HG03378 (cell line): ENCODE data around the gene PDE9A.

ENCODE experiments used
- ATAC-seq: cut with Tn5 transposase; IDR thresholded peaks from one replicate; pipeline ENCODE4 v1.9.1; 2021; ENCODE audit warnings: mild to moderate bottlenecking, moderate library complexity; ENCODE audit not compliant: unreplicated experiment

The PDE9A gene

DNA sequence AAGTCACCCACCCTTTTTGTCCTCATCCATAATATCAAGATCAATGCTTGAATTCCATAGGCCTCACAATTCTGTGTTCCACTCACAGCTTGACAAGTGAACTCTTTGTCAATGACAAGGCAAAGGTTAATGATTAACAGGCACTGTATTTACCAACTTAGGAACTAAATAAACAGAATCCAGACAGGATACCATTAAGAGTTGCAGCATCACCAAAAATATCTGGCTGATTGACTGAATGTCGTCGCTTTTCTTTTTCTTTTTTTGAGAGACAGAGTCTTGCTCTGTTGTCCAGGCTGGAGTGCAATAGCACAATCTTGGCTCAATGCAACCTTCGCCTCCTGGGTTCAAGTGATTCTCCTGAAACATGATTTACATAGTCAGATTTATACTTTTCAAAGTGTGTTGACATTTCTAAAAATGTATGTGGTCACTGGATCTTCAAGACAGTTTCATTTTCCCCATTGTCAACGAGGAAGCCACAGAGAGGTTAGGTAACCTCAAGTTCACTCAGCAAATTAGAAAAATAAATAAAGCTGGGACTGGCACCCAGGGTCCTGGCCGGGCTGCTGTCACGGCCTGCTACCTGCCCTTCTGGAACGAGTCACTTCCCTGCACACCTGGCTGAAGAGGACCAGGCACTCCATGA lies 81.0 kb downstream of the PDE9A start:
- ATAC-seq = no peak

DNA sequence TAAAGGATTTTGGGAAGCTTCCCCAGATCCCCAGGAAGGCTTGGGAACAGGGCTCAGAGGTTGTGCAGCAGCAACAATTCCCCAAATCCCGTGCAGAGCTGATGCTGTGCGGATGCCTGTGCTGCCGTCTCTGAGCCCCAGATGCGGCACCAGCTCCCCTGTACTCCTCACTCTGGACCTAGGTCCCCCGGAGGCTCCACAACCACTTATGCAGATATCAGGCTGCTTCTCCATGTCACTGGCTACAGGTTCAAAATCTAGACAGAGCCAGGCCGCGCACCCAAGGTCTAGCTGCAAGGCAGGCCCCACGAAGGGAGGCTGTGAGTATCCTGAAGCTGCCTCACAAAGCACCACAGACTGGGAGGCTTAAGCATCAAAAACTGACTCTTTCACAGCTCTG lies 81.6 kb downstream of the PDE9A start:
- no peak for ATAC-seq

DNA sequence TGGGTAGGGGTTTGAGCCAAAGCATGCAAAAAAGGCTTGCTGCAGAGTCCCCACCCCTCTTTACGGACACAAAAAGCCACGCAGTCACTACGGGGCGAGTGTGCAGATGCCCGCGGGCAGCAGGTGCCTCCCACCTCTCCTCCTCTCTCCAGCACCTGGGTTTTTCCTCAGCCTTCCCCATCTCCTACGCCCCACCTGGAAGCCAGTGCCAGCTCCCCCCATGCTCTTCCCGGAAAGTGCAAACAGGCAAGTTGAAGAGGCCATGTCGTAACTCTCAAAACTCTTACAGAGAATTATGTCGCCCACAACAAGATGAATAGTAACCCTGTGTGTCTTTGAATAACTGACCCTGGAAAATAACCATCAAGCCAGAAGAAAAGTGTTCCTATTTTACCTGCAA lies 82.5 kb downstream of the PDE9A start:
- no peak for ATAC-seq

DNA sequence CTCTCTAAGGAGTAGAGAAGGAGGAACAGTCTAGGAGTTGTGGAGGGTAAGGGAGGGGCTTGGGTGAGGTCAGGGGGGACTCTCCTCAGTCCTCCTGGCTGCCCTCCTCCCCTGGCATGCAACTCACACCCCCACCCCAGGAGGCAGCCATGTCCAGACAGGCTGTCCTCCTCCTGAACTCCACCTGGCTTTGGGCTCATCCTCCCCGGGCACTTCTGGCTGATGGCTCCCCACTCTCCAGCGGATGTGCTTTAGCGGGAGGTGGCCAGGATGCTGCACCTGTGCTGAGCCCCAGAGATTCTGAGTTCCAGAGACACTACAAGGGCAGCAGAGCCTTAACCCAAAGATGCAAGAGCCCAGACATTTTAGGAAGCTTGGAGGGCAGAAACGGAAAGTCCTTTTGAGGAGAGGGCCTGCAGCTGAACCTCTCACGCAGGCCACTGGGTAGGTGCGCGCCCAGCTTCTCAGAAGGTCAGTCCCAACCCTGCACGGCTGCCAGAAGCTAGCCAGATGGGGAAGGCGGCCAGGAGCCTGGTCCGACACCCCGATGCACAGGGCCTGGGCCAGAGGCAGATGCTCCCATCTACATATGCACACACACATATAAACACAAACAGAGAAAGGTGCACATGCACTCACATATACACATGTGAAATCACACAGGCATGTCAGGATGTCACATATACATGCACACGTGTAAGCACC lies 83.4 kb downstream of the PDE9A start:
- ATAC-seq = no peak

DNA sequence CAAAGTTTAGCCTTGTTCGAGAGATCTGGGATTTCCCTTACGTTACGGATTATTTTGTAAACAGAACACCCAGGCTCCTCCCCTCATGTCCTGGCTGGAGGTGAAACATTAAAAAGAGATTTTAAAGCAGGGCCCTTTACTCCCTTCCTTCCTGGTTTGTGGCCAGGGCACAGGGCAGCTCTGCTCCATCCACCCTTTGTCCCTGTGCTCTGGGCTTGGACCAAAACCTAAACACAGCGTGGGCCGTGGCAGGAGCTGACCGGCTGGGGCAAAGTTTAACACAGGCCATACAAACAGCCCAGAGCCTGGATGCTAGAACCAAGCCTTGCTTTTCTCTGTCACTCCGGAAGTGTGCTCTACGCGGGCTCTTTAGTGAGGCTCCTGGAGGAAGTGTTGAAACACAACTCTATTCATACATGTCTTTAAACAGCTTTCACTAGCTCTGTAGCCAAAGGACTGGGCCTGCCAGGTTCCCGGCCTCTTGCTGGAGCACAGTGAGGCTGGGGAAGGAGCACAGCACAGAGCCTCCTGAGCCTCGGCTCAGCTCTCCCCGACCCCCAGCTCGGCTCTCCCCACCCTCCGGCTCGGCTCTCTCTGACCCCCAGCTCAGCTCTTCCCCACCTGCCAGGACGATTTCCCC lies 84.7 kb downstream of the PDE9A start:
- ATAC-seq = no peak

DNA sequence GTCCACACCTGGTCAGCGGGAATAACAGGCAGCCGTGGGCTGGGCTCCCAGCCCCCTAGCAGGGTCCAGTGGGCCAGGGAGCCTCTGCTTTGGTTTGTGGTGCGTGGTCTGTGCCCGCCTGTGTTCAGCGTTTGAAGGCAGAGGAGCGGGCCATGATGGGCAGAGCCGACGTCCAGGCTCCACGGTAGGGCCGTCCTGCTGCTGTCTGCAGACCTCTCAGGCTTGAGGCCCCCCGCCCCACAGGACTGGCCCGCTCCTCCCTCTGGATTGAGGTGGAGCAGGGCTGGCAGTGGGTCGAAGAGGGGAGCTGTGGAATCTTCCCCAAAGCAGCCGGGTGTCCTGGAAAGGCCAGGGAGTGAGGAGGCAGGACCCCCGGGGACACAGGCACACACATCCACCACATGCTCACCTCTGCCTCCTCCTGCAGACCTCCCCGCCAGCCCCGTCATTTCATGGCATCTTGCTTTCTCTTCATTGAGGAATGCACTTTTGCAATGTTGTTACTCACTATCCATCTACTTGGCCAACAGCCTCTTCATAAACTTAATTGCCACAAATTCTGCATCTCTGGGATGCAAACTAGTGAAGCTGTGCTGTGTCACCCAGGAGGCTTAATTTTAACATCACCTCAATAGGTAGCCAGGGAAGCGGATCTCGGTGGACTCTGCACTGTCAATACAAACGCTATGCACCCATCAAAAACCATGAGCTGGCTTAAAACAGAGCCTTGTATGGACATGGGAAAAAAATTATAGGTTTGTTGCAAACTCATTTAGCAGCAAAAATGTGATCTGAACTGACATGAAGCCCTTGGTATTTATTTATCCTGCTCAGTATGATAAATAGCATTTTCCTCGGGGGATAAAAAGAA lies 85.9 kb downstream of the PDE9A start:
- no peak for ATAC-seq

DNA sequence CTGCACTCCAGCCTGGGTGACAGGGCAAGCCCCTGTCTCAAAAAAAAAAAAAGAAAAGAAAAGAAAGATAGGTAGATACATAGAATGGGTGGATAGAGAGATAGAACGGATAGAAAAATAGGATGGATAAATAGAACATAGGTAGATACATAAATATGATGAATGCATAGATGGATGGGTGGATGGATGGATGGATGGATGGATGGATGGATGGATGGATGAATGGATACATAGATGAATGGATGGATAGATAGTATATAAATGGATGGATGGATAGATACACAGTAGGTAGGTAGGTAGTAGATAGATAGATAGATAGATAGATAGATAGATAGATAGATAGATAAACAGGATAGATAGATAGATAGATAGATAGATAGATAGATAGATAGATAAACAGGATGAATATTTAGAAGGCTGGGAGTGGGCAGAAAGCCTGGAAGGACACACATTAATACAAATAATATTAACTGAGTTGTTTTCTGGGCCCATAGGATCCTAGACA lies 87.0 kb downstream of the PDE9A start:
- no peak for ATAC-seq

- no peak for ATAC-seq
Measured at GRCh38 chr21:42741066-42741465, 87.6 kb downstream of the PDE9A start.

DNA sequence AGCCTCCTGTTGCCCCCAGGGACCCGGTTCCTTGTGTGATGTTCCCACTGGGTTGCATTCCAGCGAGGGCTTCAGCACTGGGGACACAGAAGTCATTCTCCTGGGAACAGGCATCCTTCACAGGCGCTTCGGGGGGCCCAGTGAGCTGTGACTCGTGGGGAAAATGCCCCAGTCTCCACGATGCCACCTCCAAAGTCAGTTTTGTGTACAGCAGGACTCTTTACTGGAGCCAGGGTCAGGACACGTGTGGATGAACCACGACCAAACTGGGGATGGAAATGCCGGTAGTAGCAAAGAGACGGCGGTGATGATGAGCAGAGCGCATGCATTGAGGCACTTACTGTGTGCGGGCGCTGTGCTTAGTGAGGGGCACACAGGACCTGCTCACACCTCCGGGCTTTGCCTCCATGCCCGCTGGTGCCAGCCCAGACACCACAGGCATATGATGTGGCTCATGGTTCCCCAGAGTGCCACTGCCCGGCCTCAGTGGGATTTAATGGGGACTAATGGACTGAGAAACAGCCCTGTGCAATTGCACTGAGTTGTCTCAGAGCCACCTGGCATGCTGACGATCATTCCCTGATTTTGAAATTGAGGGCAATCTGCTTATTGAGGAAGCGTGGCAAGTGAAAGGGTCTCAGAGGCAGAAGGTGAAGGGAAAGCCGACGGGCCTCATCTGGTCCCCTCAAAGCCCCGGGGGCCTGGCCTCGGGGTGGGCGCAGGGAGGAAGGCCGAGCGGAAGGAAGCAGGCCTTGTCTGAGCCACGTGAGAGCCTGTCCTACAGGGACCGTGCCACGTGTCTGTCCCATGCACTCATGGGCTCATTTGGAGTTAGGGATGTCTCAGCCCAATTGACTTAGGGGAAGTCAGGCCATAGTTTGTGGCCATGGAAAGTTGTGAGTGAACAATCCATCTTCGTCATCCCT lies 91.4 kb downstream of the PDE9A start:
- ATAC-seq = no peak

GRCh38 chr21:42745511-42746239 lies 92.3 kb downstream of the PDE9A start:
- ATAC-seq = no peak

GRCh38 chr21:42746240-42746592 lies 92.8 kb downstream of the PDE9A start:
- no peak for ATAC-seq

DNA sequence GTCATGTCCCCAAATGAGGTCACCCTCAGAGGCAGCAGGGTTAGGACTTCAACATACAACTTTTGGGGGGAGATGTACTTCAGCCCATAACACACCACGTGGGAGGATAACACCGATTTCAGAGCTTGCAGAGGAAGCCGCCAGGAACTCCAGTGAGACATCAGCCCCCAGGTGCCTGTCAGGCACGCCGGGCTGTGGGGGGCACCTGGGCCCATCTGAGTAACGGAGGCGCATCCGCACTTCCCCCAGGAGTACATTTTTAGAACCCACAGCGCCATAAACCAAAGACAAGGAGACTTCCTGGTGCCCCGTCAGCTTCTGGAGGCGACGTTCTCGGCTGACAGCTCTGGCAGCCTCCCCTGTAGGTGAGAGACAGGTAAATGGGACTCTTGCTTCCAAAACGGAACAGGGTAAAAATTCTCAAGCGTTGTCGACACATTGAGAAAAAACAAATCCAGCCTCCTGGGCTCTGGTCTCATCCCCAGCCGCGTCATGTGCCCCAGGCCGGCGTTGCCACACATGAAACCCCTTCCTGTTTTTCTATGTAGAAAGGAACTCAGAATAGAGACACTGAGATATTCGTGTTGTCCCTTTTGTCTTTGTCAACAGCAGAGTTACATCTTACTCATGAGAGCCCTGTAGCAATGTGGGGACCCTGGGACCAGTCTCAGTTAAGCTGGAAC lies 93.3 kb downstream of the PDE9A start:
- no peak for ATAC-seq

DNA sequence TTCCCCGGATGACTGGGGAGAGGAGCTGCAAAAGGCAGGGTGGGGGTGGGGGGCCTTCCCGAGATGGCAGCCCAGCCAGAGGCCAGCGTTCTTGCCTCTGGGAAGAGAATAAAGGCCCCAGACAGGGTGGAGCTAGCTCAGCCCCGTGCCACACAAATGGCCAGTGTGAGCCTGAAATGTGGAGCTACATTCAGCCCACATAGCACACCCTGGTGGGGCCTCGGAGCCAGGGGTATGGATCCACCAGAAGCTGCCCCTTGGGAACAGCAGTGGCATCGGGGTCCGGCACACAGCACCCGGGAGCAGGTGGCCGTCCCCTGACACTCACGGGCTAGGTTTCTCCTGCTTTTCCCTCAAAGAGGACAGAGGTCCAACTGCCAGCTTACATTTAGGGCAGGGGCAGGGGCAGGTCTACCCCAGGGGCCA lies 93.9 kb downstream of the PDE9A start:
- no peak for ATAC-seq

- ATAC-seq = no peak
Measured at GRCh38 chr21:42747746-42748351, 94.4 kb downstream of the PDE9A start.

- ATAC-seq = no peak
Measured at GRCh38 chr21:42748620-42749176, 95.3 kb downstream of the PDE9A start.

DNA sequence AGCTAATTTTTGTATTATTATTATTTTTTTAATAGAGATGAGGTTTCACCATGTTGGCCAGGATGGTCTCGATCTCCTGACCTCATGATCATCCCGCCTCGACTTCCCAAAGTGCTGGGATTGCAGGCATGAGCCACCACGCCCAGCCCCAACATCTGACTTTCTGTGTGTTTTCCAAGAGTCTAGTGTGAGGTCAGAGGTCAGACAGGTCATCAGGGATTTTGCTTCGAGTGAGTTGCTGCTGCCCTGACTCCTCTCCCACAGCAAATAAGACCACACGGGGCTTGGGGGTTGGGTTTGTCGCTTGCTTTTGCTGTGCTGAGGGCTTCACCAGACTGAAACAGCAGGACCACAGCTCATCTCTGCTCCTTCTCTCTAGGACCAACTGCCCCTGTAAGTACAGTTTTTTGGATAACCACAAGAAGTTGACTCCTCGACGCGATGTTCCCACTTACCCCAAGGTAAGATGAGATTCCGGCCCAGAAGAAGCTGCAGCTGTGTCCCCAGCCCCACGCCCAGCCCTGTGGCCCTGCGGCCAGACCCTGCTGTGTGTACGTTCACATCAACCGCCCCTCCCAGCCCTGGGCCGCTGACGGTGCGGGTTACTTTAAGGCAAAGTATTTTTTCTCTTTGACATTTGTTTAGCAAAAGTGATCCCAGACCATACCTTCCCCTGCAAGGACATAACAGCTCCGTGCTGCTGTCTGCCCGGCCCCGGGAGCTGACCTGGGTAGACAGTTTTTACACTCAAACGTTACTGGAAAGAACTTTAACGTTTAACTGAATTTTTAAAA lies 97.5 kb downstream of the PDE9A start:
- no peak for ATAC-seq

DNA sequence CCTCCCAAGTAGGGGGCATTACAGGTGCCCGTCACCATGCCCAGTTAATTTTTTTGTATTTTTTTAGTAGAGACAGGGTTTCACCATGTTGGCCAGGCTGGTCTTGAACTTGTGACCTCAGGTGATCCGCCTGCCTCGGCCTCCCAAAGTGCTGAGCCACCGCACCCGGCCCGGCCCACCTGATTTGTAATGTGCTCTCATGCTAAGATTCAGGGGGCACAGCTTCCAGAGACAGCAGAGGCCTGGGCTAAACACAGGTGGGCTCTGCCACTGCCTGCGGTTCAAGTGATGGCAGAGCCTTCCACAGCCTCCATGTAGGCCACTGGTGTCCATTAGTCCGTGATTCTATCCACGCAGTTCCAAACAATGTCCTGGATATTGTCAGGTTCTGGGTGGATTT lies 98.4 kb downstream of the PDE9A start:
- ATAC-seq = no peak
